K562 (cell line): ENCODE results near the gene MT1HL1. TPM values are rescaled to one million over a fixed set of nuclear protein-coding genes. Genes with fewer than 3 reads are reported as not detected.

Experiments
- AFF1 ChIP-seq, 2 experiments: fragments of 450-650 bp; IDR thresholded peaks; 2 replicates each; pipeline ENCODE4 v1.6.1; 2018; ENCODE audit warnings: mild to moderate bottlenecking in 2 of 2, low read depth in 1 of 2; ENCODE audit not compliant: partially characterized antibody in 2 of 2
- E4F1 ChIP-seq: fragments of 250-450 bp; sonication (Bioruptor Pico); IDR thresholded peaks from 2 replicates; pipeline ENCODE4 v1.5.0; 2021; ENCODE audit warnings: mild to moderate bottlenecking, borderline replicate concordance
- JUN ChIP-seq, 2 experiments: sonication (generic) in 1 of 2; formaldehyde crosslinking in 1 of 2; IDR thresholded peaks; 2 replicates each; pipeline versions ENCODE4 v1.6.1 to v1.8.0; 2012 to 2022; ENCODE audit warnings: borderline replicate concordance in 2 of 2, mild to moderate bottlenecking in 2 of 2, improper control_type of control experiment in 1 of 2, low read depth in 1 of 2, low read length in 1 of 2, missing genetic modification reagents in 1 of 2
- MCM2 ChIP-seq: fragments of 450-650 bp; IDR thresholded peaks from 2 replicates; pipeline ENCODE4 v1.6.1; 2017; ENCODE audit warnings: low read depth, mild to moderate bottlenecking
- MEIS2 ChIP-seq: fragments of 450-650 bp; IDR thresholded peaks from 2 replicates; pipeline ENCODE4 v1.6.1; 2014; ENCODE audit warnings: mild to moderate bottlenecking; ENCODE audit not compliant: partially characterized antibody
- ZBTB40 ChIP-seq, 2 experiments: fragments of 450-650 bp in 1 of 2; sonication (generic) in 1 of 2; formaldehyde crosslinking in 1 of 2; IDR thresholded peaks; 2 replicates each; pipeline versions ENCODE4 v1.7.1 to v1.9.0; 2016 to 2022; ENCODE audit warnings: inconsistent platforms in 1 of 2, mild to moderate bottlenecking in 1 of 2, missing genetic modification reagents in 1 of 2
- ZFPM2 ChIP-seq: fragments of 250-450 bp; sonication (Bioruptor Pico); IDR thresholded peaks from 2 replicates; pipeline ENCODE4 v1.5.1; 2022; ENCODE audit warnings: mild to moderate bottlenecking
- ZNF436 ChIP-seq: fragments of 250-450, 450-650 bp; sonication (Bioruptor Pico); formaldehyde crosslinking; IDR thresholded peaks from 2 replicates; pipeline ENCODE4 v1.7.0; 2020; ENCODE audit warnings: mild to moderate bottlenecking
- polyA plus RNA-seq, 8 experiments: library from polyadenylated mRNA; depleted of rRNA in 4 of 8; stranded (reverse) in 5 of 8; unstranded in 3 of 8; fragments of >200 nt; fragmentation: Nextera tagmentation in 2 of 8; fragmentation: Illumina TruSeq in 1 of 8; extraction: Ambion mirVana in 2 of 8; extraction: Trizol in 1 of 8; gene quantifications; 2 replicates each; pipeline versions ENCODE4 v1.2.1 to v1.2.3, GENCODE V29; 2011 to 2014; ENCODE audit warnings: inconsistent platforms in 1 of 8, missing spikeins in 1 of 8
- total RNA-seq, 7 experiments: library from RNA; depleted of rRNA in 6 of 7; stranded (reverse); fragments of >200 nt in 6 of 7; fragmentation: Illumina TruSeq in 2 of 7; extraction: Trizol in 2 of 7; gene quantifications; 2 replicates each; pipeline versions ENCODE4 v1.2.1 to v1.2.3, GENCODE V29; 2011 to 2021; ENCODE audit warnings: low replicate concordance in 1 of 7

MT1HL1 gene
- total and polyA plus RNA-seq, 9 of the 15 experiments (the other 6 are each of a cell fraction or from before 2014, with no cell fraction given), result not detected

- TF ChIP-seq ZBTB40 (IDR thresholded peaks at IDR 0.05) (no peak), ZBTB40 (CRISPR knock-in tag; IDR thresholded peaks at IDR 0.05) (no peak), ZFPM2 (no peak), MEIS2 (peak; percentile 18), MCM2 (no peak), E4F1 (CRISPR knock-in tag) (no peak), AFF1 (IDR thresholded peaks at IDR 0.05; ENCODE audit: low read depth in 1 of 2, partially characterized antibody in 2 of 2) (no peak), ZNF436 (CRISPR knock-in tag) (no peak; the same call in 1 of the 2 replicates), JUN (IDR thresholded peaks at IDR 0.05; ENCODE audit: borderline replicate concordance, low read depth, low read length) (peak; percentile 67; the same call in 1 of the 2 replicates), JUN (CRISPR knock-in tag; IDR thresholded peaks at IDR 0.05; ENCODE audit: borderline replicate concordance) (no peak)
These were observed 8.6 kb upstream of the MT1HL1 start (continued) for GRCh38 chr1:237012788-237013383.
